ENCODE measurements around the gene PRKCA.
"Not testable (repeated sequence)": the region's sequence is repeated elsewhere in the genome, so short reads cannot be mapped to it uniquely, and the experiment has no call there.

Gene PRKCA

GRCh38 chr17:66331038-66331816, 28.8 kb downstream of the PRKCA start:
- peak; percentile 53 for DNase-seq

GRCh38 chr17:66335797-66336196, 33.4 kb downstream of the PRKCA start:
- no peak for DNase-seq

GRCh38 chr17:66337268-66337667, 34.9 kb downstream of the PRKCA start:
- no peak for DNase-seq

DNA sequence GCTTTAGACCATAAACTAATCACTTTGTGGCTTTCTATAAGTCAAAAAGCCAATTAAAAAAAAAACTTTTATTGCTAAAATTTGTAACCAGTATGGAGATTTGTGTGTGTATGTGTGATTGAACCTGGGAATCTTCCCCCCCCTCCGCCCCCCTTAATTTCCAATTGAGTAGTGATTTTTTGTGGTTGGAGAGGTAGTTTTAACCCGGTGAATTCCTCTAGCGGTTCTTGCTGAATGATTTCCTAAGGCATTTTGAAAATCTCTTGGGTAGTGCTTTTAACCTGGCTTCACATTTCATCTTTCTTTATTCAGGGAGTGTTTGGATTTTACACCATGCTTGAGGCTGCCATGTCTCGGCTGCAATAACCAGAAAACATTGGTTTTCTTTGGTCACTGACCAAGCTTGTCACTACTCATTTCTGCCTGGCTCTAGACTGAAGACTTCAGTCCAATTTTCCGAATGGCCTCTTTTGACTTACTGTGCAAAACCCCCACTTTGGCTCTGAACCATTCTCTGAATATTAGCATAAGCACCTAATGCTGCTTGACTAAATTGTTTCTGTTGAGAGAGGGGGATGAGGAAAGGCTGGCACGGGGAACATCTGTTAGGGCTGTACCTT, 35.6 kb downstream of the PRKCA start:
- DNase-seq, result no peak

DNA sequence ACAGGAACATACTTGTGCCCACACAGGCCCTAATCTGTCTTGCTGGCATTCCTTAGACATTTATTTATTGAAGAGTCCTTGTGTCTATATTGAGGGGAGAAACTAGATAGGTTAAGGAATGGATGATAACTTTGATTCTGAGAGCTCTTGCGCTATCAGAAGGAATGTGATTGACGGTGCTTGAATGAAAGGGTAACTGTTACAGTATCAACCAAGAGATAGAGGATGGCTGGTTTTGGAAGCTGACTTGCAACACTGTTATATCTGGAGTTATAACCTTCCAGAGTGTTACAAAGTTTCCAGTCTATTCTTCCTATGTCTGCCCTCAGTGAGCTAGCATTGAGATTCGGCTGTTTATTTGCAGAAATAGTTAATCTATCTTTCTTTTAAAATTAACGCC, 36.5 kb downstream of the PRKCA start:
- no peak for DNase-seq

DNA sequence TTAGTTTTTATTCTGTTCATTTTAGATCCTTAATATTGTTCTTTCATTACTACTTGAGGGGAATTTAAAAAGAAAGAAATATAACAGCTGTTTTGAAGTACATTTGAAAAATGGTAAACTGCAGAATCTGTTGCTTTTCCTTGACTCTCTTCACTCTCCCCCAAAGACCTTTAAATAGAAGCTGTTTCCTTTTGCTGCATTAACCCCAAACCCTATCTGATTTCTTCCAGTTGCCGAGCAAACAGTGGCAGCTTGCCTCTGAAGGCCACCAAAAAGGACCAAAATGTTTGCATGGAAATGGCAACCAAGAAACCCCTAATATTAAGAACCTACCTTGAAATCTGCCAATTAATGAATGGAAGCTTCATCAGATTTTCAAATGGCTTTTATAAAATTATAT, 37.1 kb downstream of the PRKCA start:
- no peak for DNase-seq

DNA sequence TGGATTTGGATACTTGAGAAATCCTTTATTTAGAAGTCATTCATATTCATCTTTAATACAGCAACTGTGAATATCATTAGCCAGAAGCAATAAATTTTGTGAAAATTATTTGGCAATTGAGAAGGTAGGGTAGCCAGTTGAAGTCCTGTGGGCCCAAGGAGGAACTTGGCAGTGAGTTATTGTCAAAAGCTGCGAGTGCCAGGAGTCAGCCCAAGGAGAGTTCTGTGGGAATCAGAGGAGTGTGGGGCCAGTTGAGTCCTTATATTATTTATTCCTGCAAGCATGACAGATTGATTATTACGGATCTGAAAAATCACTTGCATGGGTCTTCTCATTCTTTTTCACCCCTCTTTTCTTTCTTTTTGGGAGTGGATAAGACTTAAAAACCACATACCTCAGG, 38.3 kb downstream of the PRKCA start:
- no peak for DNase-seq

DNA sequence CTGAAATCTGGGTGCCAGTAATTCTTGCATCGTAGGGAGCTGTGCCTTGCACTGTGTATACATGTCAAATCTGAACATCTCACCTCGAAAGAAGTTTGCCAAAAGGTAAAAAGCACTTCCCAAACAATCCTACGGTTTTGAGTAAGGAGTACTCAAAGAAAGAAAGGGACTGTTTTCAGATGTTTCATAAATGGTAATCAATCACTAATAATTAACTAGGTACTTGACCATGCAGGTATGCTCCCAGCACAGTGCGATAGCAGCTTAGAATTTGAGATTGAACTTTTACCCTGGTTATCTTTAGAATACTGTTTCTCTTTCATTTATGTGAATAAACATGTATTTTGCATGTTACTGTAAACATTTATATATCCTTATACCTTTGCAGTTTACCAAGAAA, 39.0 kb downstream of the PRKCA start:
- DNase-seq, result no peak

DNA sequence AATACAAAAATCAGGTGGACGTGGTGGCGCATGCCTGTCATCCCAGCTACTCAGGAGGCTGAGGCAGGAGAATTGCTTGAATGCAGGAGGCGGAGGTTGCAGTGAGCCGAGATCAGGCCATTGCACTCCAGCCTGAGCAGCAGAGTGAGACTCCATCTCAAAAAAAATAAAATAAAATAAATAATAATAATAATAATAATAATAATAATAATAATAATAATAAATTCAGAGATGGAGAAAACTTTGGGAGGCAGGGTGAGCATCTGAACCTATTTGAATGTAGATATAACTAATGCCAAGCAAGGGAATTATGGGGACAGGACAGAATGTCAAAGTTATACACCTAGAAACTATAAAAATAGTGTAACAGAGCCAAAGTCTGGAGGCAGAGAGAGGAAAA, 39.9 kb downstream of the PRKCA start:
- DNase-seq, result not testable (repeated sequence)

GRCh38 chr17:66343531-66344078, 41.2 kb downstream of the PRKCA start:
- no peak for DNase-seq

DNA sequence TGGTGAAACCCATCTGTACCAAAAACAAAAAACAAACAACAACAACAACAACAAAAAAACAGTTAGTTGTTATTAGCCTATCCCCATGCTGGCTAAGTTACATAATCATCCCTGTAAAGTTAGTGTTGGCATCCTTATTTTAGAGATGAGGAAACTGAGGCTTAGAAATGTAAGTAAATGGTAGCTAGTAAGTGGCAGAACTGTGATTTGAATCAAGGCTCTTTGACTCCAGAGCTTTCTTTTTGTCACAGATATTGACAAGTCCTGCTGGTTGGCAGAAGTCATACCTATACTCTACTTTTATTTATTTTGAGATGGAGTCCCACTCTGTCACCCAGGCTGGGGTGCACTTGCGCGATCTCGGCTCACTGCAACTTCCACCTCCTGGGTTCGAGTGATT, 42.1 kb downstream of the PRKCA start:
- no peak for DNase-seq

GRCh38 chr17:66345264-66345663, 42.9 kb downstream of the PRKCA start:
- DNase-seq, result no peak

- DNase-seq, result not testable (repeated sequence)
Observed at GRCh38 chr17:66345949-66346638, 43.7 kb downstream of the PRKCA start.

DNA sequence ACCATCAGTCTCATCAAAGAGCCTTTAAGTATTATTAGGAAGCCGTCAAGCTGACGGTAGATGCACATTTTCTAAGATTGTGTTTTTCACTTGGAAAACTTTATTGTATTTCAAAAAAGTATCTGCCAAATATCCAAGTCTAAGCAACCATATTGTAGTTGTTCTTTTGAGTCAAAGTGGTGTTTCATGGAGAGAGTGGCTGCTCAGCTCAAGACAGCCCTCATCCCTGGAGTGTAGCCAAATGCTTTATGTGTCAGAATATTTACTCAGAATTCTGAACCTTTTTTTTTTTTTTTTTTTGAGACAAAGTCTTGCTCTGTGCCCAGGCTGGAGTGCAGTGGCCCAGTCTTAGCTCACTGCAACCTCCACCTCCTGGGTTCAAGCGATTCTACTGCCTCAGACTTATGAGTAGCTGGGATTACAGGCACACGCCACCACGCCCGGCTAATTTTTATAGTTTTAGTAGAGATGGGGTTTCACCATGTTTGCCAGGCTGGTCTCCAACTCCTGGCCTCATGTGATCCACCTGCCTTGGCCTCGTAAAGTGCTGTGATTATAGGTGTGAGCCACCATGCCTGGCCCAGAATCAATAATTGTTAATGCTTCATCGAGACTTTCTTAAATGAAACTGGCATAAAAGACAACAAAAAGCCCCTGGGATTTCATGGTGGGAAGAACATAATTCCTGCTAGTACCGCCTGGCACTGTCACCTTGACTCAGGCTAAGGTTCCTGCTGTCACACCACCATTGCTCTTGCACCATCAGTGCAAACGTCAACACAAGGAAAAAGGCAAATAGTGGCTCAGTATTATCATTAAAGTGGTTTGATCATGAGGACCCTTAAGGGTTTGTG, 45.5 kb downstream of the PRKCA start:
- DNase-seq, result no peak

GRCh38 chr17:66348584-66349165, 46.3 kb downstream of the PRKCA start:
- DNase-seq, result no peak

DNA sequence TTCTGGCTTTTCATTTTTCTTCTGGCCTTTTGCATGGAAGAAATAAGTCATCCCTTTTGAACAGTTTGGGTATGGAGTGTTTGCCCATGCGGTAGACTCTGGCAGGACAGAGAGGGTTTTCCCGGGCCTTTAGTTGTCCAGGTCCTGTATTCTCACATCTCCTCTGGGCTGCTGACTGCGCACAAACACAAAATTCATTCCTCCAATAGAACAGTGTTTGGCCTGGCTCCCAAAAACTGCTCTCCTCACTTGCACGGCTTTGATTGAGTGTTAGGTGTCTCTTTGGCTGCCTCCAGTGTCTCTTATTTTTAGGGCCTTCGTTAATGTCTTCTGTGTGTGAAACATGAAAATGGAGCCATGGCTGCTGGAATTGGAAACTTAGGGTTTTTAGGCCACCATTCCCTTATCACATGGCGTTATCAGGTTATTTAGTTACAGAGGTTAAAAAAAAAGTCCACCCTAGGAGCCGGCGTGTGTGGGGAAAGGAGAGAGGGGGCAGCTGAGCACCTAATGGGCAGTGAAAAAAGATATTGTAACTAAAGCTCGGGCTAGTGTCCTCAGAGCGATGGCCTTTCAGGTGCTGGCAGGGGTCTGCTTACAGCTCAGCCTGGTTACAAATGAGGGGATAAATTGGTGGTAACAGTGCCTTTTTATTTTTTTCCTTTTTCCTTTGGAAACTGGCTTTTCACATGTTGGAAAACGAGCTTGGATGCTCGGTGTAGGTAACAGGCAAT, 47.3 kb downstream of the PRKCA start:
- no peak for DNase-seq

DNA sequence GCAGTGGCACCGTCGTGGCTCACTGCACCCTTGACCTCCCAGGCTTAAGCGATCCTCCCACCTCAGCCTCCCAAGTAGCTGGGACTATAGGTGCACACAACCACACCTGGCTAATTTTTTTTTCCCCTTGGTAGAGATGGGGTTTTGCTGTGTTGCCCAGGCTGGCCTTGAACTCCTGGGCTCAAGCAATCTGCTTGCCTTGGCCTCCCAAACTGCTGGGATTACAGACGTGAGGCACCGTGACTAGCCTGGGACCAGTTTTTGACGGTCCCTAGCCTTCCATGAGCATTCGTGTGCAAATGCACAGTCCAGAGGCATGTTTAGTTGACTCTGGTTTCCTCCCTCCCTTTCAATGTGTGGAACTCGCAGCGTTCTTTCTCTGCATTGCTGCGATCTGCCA, 48.2 kb downstream of the PRKCA start:
- DNase-seq, result not testable (repeated sequence)

- DNase-seq, result no peak
Observed at GRCh38 chr17:66351033-66351432, 48.6 kb downstream of the PRKCA start.

DNA sequence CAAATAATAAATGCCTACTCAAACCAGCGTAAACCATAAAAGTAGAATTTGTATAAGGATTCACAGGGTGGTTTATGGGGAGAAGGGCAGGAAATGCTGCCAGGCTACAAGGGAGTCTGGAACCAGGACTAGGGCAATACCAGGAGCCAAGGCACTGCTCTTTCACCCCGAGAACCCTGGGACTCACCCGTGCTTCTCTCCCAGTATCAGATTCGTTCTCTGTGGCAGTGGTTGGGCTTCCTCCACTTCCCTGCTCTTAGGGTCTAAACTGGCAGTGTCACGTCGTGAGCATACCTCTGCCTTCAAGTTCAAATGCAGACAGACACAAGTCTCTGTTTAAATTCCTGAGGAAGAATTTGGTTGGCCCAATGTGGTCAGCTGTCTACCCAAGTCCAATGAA, 49.3 kb downstream of the PRKCA start:
- no peak for DNase-seq

- DNase-seq, result no peak
Observed at GRCh38 chr17:66353937-66354401, 51.6 kb downstream of the PRKCA start.

- DNase-seq, result no peak
Observed at GRCh38 chr17:66354472-66354871, 52.1 kb downstream of the PRKCA start.

- DNase-seq, result no peak
Observed at GRCh38 chr17:66354981-66355380, 52.6 kb downstream of the PRKCA start.
